ENCODE data around the gene MORF4L1.

DNA sequence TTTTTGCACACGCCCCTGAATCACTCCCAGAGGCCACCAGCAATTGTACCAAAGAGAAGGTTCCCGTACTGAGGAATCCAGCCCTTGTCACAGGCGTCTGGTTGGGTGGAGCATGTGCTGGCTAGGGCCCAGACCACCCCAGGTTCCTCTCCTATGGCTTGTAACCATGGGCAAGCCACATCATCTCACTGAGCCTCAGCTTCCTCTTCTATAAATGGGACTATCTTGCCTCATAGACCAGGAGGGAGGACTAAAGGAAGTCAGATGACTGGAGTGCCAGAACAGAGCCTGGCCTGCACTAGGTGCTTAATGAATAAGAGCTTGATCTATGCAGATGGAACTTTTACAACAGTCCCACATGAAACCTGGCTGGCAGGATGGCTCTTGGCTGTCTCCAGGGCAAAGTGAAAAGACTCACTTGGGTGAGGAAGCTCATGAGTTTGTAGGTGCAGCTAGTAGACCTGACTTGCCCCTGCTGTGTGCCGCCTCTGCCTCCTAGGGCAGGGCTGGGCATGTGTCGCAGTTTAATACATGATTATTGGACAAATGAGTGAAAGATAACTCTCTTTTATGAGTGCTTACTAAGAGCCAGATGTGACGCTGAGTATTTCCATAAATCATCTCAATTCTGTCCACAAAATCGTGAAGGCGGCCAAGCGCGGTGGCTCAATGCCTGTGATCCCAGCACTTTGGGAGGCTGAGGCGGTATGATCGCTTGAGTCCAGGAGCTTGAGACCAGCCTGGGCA, 42.8 kb downstream of the MORF4L1 start:
- TF ChIP-seq, protein P1, sequence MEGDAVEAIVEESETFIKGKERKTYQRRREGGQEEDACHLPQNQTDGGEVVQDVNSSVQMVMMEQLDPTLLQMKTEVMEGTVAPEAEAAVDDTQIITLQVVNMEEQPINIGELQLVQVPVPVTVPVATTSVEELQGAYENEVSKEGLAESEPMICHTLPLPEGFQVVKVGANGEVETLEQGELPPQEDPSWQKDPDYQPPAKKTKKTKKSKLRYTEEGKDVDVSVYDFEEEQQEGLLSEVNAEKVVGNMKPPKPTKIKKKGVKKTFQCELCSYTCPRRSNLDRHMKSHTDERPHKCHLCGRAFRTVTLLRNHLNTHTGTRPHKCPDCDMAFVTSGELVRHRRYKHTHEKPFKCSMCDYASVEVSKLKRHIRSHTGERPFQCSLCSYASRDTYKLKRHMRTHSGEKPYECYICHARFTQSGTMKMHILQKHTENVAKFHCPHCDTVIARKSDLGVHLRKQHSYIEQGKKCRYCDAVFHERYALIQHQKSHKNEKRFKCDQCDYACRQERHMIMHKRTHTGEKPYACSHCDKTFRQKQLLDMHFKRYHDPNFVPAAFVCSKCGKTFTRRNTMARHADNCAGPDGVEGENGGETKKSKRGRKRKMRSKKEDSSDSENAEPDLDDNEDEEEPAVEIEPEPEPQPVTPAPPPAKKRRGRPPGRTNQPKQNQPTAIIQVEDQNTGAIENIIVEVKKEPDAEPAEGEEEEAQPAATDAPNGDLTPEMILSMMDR (IDR thresholded peaks at IDR 0.05), result no peak
- TF ChIP-seq POLR2A (IDR thresholded peaks at IDR 0.05), result no peak
